ENCODE data around the gene TECTB.

- TF ChIP-seq EZH2phosphoT487 (IDR thresholded peaks at IDR 0.05; ENCODE audit: insufficient read depth, low read depth) (no peak), EZH2 (IDR thresholded peaks at IDR 0.05; ENCODE audit: insufficient read depth, poor library complexity, severe bottlenecking) (no peak)
Measured at GRCh38 chr10:112239347-112239746, 43.9 kb upstream of the TECTB start.

Data from GM23248 (cell line).